Left ventricle myocardium inferior (tissue), 1 donor: ENCODE measurements around the gene OGFR. TPM values are rescaled to one million over a fixed set of nuclear protein-coding genes. Genes with fewer than 3 reads are reported as not detected.

Experiments
- DNase-seq: peaks from one replicate; pipeline ENCODE4 v3.0.0-alpha.2; 2020
- H3K27ac ChIP-seq: fragments of 200-600 bp; replicated peaks from 2 replicates; pipeline ENCODE4 v1.8.0; 2021
- H3K27me3 ChIP-seq: fragments of 200-600 bp; 2 replicates; pipeline ENCODE4 v1.8.0; 2021; ENCODE audit warnings: low read depth
- H3K36me3 ChIP-seq: fragments of 200-600 bp; 2 replicates; pipeline ENCODE4 v1.8.0; 2021
- H3K4me1 ChIP-seq: fragments of 200-600 bp; 2 replicates; pipeline ENCODE4 v1.8.0; 2021
- H3K4me3 ChIP-seq: fragments of 200-600 bp; 2 replicates; pipeline ENCODE4 v1.8.0; 2021; ENCODE audit warnings: mild to moderate bottlenecking, moderate library complexity
- H3K9me3 ChIP-seq: fragments of 200-600 bp; replicated peaks from 2 replicates; pipeline ENCODE4 v1.8.0; 2021
- intact Hi-C: fragments of 100-400 bp; cut with micrococcal nuclease; formaldehyde crosslinking; loops from one replicate; pipeline ENCODE4 v1.11.0; 2022
- total RNA-seq: library from RNA; stranded (reverse); fragmentation: NEBNext Ultra II Directional; extraction: Animal tissue kit (Norgen Biotek cat#: 25700); gene quantifications from one replicate; pipeline ENCODE4 v1.2.1, GENCODE V29; 2021
- TF ChIP-seq, protein P1 (sequence below): fragments of 200-600 bp; IDR thresholded peaks from 2 replicates; pipeline ENCODE4 v1.8.0; 2021; ENCODE audit warnings: antibody characterized with exemption, mild to moderate bottlenecking, borderline replicate concordance
- donor health status: DM: no; HTN: yes; CAD: no; lungs with severe emphysema.

The OGFR gene
- total RNA-seq, 1 donor from 2014 or later, result 19.2 TPM

DNA sequence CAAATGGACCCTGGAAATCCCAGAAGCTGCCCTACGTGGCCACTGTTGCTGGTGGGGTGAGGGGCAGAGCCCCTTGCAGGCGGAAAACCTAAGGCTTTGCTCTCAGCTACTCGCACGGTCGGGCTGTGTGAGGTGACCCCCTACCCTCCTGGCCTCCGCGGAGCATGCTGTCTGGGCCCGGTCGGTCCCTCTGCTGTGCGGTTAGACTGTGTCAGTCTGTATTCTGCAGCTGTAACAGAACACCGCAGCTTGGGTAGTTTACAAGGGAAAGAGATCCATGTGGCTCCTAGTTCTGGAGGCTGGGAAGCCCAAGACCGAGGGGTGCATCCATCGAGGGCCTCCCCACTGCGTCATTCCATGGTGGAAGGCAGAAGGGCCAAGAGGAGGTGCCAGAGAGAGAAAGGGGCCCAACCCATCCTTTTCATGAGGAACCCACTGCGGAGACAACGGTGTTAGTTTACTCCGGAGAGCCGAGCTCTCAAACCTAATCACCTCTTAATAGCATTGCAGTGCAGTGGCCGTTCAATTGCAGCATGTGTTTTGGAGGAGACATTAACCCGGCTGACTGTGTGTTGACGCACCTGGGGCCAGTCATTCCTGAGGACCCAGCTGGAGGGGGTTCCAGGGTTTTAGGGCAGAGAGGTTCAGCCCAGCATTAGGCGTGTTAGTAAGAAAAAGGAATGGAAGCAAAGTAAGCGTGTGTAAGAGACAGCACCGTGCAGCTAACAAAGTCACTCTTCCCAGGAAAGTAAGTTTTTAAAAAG lies 30.5 kb downstream of the OGFR start:
- H3K9me3 ChIP-seq, result no peaks in the 10 kb centered on the region
- no peak overlapping the region for H3K4me3 ChIP-seq
- intact Hi-C loops, result no loop called here
- H3K27ac ChIP-seq, result no peak overlapping the region
- DNase-seq, result no peak
- H3K36me3 ChIP-seq, result no peaks in the 10 kb centered on the region
- no peaks in the 10 kb centered on the region for H3K4me1 ChIP-seq
- H3K27me3 ChIP-seq, result peaks cover 33% of the 10 kb centered on the region
- TF ChIP-seq, protein P1, sequence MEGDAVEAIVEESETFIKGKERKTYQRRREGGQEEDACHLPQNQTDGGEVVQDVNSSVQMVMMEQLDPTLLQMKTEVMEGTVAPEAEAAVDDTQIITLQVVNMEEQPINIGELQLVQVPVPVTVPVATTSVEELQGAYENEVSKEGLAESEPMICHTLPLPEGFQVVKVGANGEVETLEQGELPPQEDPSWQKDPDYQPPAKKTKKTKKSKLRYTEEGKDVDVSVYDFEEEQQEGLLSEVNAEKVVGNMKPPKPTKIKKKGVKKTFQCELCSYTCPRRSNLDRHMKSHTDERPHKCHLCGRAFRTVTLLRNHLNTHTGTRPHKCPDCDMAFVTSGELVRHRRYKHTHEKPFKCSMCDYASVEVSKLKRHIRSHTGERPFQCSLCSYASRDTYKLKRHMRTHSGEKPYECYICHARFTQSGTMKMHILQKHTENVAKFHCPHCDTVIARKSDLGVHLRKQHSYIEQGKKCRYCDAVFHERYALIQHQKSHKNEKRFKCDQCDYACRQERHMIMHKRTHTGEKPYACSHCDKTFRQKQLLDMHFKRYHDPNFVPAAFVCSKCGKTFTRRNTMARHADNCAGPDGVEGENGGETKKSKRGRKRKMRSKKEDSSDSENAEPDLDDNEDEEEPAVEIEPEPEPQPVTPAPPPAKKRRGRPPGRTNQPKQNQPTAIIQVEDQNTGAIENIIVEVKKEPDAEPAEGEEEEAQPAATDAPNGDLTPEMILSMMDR, result no peak

- TF ChIP-seq, protein P1, result no peak
- Histone ChIP-seq H3K27ac (no peak overlapping the region), H3K9me3 (no peaks in the 10 kb centered on the region), H3K36me3 (no peaks in the 10 kb centered on the region), H3K4me3 (no peak overlapping the region), H3K4me1 (no peaks in the 10 kb centered on the region), H3K27me3 (peaks cover 33% of the 10 kb centered on the region)
- intact Hi-C loops, result no loop called here
- DNase-seq, result no peak
These were observed 31.6 kb downstream of the OGFR start for GRCh38 chr20:62835931-62836861.

- Histone ChIP-seq H3K4me3 (no peak overlapping the region), H3K36me3 (no peaks in the 10 kb centered on the region), H3K4me1 (no peaks in the 10 kb centered on the region), H3K9me3 (no peaks in the 10 kb centered on the region), H3K27ac (no peak overlapping the region), H3K27me3 (peaks cover 33% of the 10 kb centered on the region)
- TF ChIP-seq, protein P1, result no peak
- no peak for DNase-seq
- intact Hi-C loops, result no loop called here
These were observed 32.4 kb downstream of the OGFR start for GRCh38 chr20:62836967-62837490.

DNA sequence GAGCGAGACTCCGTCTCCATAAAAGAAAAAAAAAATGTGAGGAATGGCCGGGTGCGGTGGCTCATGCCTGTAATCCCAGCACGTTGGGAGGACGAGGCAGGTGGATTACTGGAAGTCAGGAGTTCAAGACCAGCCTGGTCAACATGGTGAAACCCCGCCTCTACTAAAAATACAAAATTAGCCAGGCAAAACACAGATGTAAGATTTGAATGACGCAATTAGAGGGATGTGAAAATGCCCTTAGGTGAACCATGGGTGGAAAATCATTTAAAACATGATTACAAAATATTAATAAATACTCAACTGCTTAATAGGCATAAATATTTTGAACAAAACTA lies 33.1 kb downstream of the OGFR start:
- H3K4me3 ChIP-seq, result no peak overlapping the region
- no peaks in the 10 kb centered on the region for H3K4me1 ChIP-seq
- H3K9me3 ChIP-seq, result no peaks in the 10 kb centered on the region
- DNase-seq, result no peak
- no peaks in the 10 kb centered on the region for H3K36me3 ChIP-seq
- intact Hi-C loops, result no loop called here
- peaks cover 33% of the 10 kb centered on the region for H3K27me3 ChIP-seq
- TF ChIP-seq, protein P1, result no peak
- no peak overlapping the region for H3K27ac ChIP-seq

- peaks cover 33% of the 10 kb centered on the region for H3K27me3 ChIP-seq
- TF ChIP-seq, protein P1, result no peak
- H3K9me3 ChIP-seq, result no peaks in the 10 kb centered on the region
- no peaks in the 10 kb centered on the region for H3K36me3 ChIP-seq
- intact Hi-C loops, result no loop called here
- no peak for DNase-seq
- H3K4me1 ChIP-seq, result no peaks in the 10 kb centered on the region
- no peak overlapping the region for H3K4me3 ChIP-seq
- H3K27ac ChIP-seq, result no peak overlapping the region
These were observed 33.7 kb downstream of the OGFR start for GRCh38 chr20:62838128-62838891.
